Fibroblast of villous mesenchyme (primary cell): Measurements from ENCODE around the gene RASAL2. TPM values are rescaled to one million over a fixed set of nuclear protein-coding genes. Genes with fewer than 3 reads are reported as not detected.

ENCODE experiments used
- DNase-seq: peaks from one replicate; pipeline ENCODE4 v3.0.0-alpha.2; 2010; ENCODE audit warnings: low read depth
- H3K4me3 ChIP-seq: 2 replicates; pipeline ENCODE4 v1.5.1; 2011; ENCODE audit warnings: low read depth, mild to moderate bottlenecking, low read length
- CTCF ChIP-seq: IDR thresholded peaks from 2 replicates; pipeline ENCODE4 v1.5.1; 2012; ENCODE audit warnings: low read depth, mild to moderate bottlenecking, low read length; ENCODE audit not compliant: insufficient read depth
- total RNA-seq: library from RNA; depleted of rRNA; stranded (reverse); fragments of >200 nt; gene quantifications from 2 replicates; pipeline ENCODE4 v1.2.3, GENCODE V29; 2012

Gene RASAL2
- total RNA-seq, 1 donor: 40.6 TPM

- no peak overlapping the region for H3K4me3 ChIP-seq
- no peak for TF ChIP-seq CTCF
- DNase-seq: no peak
These were observed 270.9 kb downstream of the RASAL2 start for GRCh38 chr1:178364782-178365181.

- TF ChIP-seq CTCF: no peak
- DNase-seq: no peak
- no peak overlapping the region for H3K4me3 ChIP-seq
These were observed 273.2 kb downstream of the RASAL2 start for GRCh38 chr1:178367151-178367550.

DNA sequence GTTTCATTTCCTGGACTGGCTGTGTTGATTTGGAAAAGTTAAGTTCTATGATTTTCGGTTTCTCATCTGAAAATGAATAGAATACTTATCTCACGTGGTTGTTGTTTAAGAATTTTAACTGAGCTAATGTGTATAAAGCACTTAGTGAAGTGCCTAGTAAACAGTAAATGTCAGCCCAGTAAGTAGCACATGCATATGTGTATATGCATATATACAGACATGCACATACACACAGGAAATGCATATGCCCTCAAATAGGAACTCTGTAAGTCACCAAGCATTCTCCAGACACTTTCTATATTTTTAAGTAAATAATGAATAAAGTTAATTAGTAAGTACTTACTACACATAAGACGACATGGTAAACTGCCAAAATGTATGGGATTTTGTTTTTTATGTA lies 274.3 kb downstream of the RASAL2 start:
- no peak for DNase-seq
- no peak for TF ChIP-seq CTCF
- H3K4me3 ChIP-seq: no peak overlapping the region

- peak; percentile 21 for DNase-seq
- H3K4me3 ChIP-seq: peak overlapping the region; percentile 49
- TF ChIP-seq CTCF: no peak
These were observed 277.3 kb downstream of the RASAL2 start for GRCh38 chr1:178371235-178371634.

GRCh38 chr1:178371933-178372388 lies 278.1 kb downstream of the RASAL2 start:
- no peak for DNase-seq

DNA sequence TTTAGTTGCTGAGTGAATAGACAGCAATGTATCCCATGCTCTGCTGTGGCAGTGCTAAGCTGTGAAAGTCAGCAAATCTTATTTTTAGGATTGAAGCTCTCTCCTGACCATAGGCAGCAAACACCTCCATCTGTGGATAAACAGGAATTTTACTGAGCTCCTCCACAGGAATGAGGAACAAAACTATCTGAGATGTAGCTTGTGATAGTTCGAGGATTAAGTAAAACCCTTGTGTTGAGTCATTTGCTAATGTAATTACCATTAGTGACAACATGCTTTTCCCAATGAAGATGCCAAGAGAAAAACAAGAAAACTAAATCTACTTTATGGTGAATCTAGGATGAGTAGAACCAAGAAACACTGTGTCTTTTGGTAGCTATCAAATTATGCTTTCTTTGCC lies 280.1 kb downstream of the RASAL2 start:
- TF ChIP-seq CTCF: no peak
- peak; percentile 53 for DNase-seq

More at GRCh38 chr1:178371933-178372388, 278.1 kb downstream of the RASAL2 start:
- no peak for TF ChIP-seq CTCF
- H3K4me3 ChIP-seq: peak overlapping the region; percentile 49

DNA sequence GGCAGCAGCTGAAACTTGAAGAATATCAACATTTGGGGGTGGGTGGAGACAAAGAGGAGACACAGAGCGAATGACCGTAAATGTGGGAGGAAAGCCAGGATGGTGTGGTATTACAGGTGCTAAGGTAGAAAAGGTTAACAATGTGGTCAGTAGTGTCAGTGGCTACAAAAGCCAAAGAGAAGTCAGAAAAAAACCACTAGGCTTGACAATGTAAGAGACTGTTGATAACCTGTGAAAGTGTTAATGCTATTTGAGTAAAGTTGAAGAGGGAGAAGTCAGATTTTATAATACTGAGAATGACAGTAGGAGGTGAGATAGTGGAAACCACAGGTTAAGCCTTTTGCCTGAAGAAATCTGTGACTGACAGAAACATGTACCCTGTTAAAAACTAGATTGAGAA lies 282.1 kb downstream of the RASAL2 start:
- DNase-seq: no peak

More for the DNA sequence above, 280.1 kb downstream of the RASAL2 start:
- H3K4me3 ChIP-seq: no peak overlapping the region

More for the DNA sequence above, 282.1 kb downstream of the RASAL2 start:
- no peak for TF ChIP-seq CTCF
- H3K4me3 ChIP-seq: no peak overlapping the region
